ENCODE data around the gene CDK11A.
"Not testable (repeated sequence)": the region's sequence is repeated elsewhere in the genome, so short reads cannot be mapped to it uniquely, and the experiment has no call there.

The CDK11A gene

GRCh38 chr1:1728308-1729005 lies 4.3 kb upstream of the CDK11A start:
- H3K36me3 ChIP-seq (ENCODE audit: insufficient read depth, low read length), result peaks cover 10% of the 10 kb centered on the region; the same call in 1 of the 2 replicates
- DNase-seq (ENCODE audit: low read depth, low spot score), result peak; percentile 65
- peak overlapping the region; percentile 7 for H3K9ac ChIP-seq (ENCODE audit: insufficient read length)
- H3K27ac ChIP-seq, result peak overlapping the region; percentile 85
- not testable (repeated sequence) for H3K9me3 ChIP-seq (ENCODE audit: low read depth, low read length)
- H3K4me3 ChIP-seq, result peak overlapping the region; percentile 39

- H3K9me3 ChIP-seq (ENCODE audit: low read depth, low read length); DNase-seq (ENCODE audit: low read depth, low spot score); H3K36me3 ChIP-seq (ENCODE audit: insufficient read depth, low read length); H3K27ac ChIP-seq; H3K9ac ChIP-seq (ENCODE audit: insufficient read length); H3K4me3 ChIP-seq: not testable (repeated sequence)
Observed at GRCh38 chr1:1727131-1727651, 3.0 kb upstream of the CDK11A start.

- H3K9me3 ChIP-seq (ENCODE audit: low read depth, low read length); H3K27ac ChIP-seq; H3K9ac ChIP-seq (ENCODE audit: insufficient read length); DNase-seq (ENCODE audit: low read depth, low spot score); H3K4me3 ChIP-seq; H3K36me3 ChIP-seq (ENCODE audit: insufficient read depth, low read length): not testable (repeated sequence)
Observed at GRCh38 chr1:1726088-1726487, 1.9 kb upstream of the CDK11A start.

- Histone ChIP-seq H3K27ac (no peak overlapping the region), H3K36me3 (ENCODE audit: insufficient read depth, low read length) (peaks cover 21% of the 10 kb centered on the region; the same call in 1 of the 2 replicates), H3K9me3 (ENCODE audit: low read depth, low read length) (no peaks in the 10 kb centered on the region), H3K4me3 (no peak overlapping the region), H3K9ac (ENCODE audit: insufficient read length) (no peak overlapping the region)
- DNase-seq (ENCODE audit: low read depth, low spot score), result no peak
- TF ChIP-seq POLR2AphosphoS5 (IDR thresholded peaks at IDR 0.05; ENCODE audit: borderline replicate concordance, low read depth, low read length) (no peak), FOXP2 (optimal IDR thresholded peaks at IDR 0.05; ENCODE audit: control extremely low read depth, extremely low read length, insufficient read depth) (no peak), EZH2 (IDR thresholded peaks at IDR 0.05) (no peak)
Observed at GRCh38 chr1:1721201-1721600, 3.0 kb downstream of the CDK11A start.

- H3K9ac ChIP-seq (ENCODE audit: insufficient read length); H3K4me3 ChIP-seq; H3K27ac ChIP-seq; H3K9me3 ChIP-seq (ENCODE audit: low read depth, low read length); DNase-seq (ENCODE audit: low read depth, low spot score): not testable (repeated sequence)
- H3K36me3 ChIP-seq (ENCODE audit: insufficient read depth, low read length), result peaks cover 15% of the 10 kb centered on the region; the same call in 1 of the 2 replicates
Observed at GRCh38 chr1:1715109-1715883, 8.9 kb downstream of the CDK11A start.

GRCh38 chr1:1707897-1708296 lies 16.3 kb downstream of the CDK11A start:
- not testable (repeated sequence) for H3K9me3 ChIP-seq (ENCODE audit: low read depth, low read length); H3K36me3 ChIP-seq (ENCODE audit: insufficient read depth, low read length); H3K9ac ChIP-seq (ENCODE audit: insufficient read length); DNase-seq (ENCODE audit: low read depth, low spot score); H3K4me3 ChIP-seq; H3K27ac ChIP-seq

- not testable (repeated sequence) for H3K27ac ChIP-seq; H3K4me3 ChIP-seq; H3K9ac ChIP-seq (ENCODE audit: insufficient read length); DNase-seq (ENCODE audit: low read depth, low spot score); H3K9me3 ChIP-seq (ENCODE audit: low read depth, low read length); H3K36me3 ChIP-seq (ENCODE audit: insufficient read depth, low read length)
Observed at GRCh38 chr1:1707241-1707640, 16.9 kb downstream of the CDK11A start.

- H3K9ac ChIP-seq (ENCODE audit: insufficient read length); DNase-seq (ENCODE audit: low read depth, low spot score); H3K27ac ChIP-seq; H3K9me3 ChIP-seq (ENCODE audit: low read depth, low read length); H3K4me3 ChIP-seq; H3K36me3 ChIP-seq (ENCODE audit: insufficient read depth, low read length): not testable (repeated sequence)
Observed at GRCh38 chr1:1705623-1706022, 18.5 kb downstream of the CDK11A start.

- H3K27ac ChIP-seq; DNase-seq (ENCODE audit: low read depth, low spot score); H3K4me3 ChIP-seq; H3K9ac ChIP-seq (ENCODE audit: insufficient read length); H3K9me3 ChIP-seq (ENCODE audit: low read depth, low read length); H3K36me3 ChIP-seq (ENCODE audit: insufficient read depth, low read length): not testable (repeated sequence)
Observed at GRCh38 chr1:1704284-1704957, 19.7 kb downstream of the CDK11A start.

Measured in SK-N-MC (cell line).